GM21825 (cell line): ENCODE measurements around the gene RNASE13.
"Not testable (repeated sequence)": the region's sequence is repeated elsewhere in the genome, so short reads cannot be mapped to it uniquely, and the experiment has no call there.

ENCODE experiments used
- ATAC-seq: cut with Tn5 transposase; IDR thresholded peaks from one replicate; pipeline ENCODE4 v1.9.1; 2021; ENCODE audit warnings: mild to moderate bottlenecking, moderate library complexity; ENCODE audit not compliant: unreplicated experiment

RNASE13 gene

GRCh38 chr14:21023817-21024584 lies 10.6 kb downstream of the RNASE13 start:
- no peak for ATAC-seq

DNA sequence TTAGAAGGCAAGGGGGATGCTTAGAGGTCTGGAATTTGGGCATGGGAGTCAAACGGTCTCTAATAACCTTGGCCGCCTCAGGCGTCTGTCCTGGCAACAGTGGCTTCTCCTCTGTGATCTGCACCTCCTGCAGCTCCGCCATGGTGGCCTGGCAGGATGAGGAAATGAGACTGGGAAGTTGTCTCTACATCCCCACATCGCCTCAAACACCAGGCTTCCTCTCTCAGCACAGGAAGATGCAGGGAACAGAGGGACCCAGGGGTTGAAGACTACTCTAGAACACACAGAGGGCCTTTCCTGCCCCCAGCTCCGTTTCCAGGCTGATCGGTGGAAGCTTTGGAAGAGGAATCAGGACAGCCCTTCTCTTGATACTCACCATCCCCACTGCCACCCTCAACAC lies 11.4 kb downstream of the RNASE13 start:
- no peak for ATAC-seq

GRCh38 chr14:21022686-21023085 lies 11.9 kb downstream of the RNASE13 start:
- no peak for ATAC-seq

DNA sequence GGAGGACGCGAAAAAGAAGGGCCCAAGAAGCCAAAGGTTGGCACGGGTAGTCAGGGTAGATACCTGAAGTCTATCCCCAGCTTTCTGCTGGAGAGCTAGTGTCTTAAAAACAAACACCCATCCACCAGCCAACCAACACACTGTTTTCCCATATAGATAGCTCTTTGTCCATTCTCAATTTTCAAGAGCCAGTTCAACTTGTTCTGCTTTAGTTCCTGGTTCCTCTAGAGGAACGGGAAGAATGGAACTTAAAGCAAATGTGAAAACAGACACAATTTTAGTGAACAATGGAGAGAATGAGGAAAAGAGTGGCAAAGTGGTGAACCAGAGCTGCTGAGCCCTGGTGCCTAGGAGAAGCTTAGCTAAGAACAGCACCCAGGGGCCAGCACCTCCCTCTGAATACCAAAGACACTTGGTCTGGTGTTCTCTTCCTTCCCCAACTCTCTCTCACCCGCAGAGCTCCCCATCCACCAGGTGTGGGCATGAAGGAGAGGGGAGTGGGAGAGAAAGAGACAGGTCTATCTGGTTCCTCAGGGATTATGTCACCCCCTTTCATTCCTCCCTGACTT lies 13.5 kb downstream of the RNASE13 start:
- no peak for ATAC-seq

GRCh38 chr14:21019366-21019765 lies 15.2 kb downstream of the RNASE13 start:
- ATAC-seq: no peak

DNA sequence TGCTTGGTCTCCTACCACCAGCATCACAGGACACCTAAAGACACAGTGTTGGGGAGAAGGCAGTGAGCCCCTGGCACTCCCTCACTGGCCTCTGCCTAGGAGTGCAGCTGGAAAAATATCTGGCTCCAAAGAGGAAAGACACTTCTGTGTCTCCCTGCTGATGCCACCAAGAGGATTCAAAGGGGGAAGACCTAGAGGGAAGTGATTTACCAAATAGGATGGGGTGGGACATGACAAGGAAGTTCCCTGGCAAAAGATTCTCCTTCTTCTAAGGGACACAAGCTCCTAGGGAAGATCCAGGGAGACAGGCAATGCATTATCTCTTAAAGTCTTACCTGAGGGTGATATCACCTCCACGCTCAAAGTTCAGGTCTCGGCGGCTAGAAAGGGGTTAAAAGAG lies 15.8 kb downstream of the RNASE13 start:
- no peak for ATAC-seq

DNA sequence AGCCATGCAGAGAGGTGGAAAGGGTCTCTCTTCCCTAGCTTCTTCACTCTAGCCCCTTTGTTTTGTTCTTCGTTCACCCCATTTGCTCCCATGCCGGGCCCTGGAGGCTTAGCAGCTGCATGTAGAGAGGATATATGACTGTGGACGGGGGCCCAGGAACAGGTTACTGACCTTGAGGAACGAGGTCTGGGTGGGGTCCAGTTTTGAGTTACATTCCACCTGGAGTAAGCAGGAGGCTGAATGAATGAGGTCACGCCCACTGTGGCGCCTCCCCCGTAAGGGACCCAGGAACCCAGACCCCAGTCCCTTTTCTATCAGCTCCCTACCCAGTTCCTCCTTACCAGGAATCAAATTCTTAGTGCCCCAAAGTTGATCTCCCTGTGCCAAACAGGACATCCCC lies 16.3 kb downstream of the RNASE13 start:
- no peak for ATAC-seq

- no peak for ATAC-seq
Measured at GRCh38 chr14:21017528-21018245, 16.9 kb downstream of the RNASE13 start.

- no peak for ATAC-seq
Measured at GRCh38 chr14:21016413-21017190, 18.0 kb downstream of the RNASE13 start.

DNA sequence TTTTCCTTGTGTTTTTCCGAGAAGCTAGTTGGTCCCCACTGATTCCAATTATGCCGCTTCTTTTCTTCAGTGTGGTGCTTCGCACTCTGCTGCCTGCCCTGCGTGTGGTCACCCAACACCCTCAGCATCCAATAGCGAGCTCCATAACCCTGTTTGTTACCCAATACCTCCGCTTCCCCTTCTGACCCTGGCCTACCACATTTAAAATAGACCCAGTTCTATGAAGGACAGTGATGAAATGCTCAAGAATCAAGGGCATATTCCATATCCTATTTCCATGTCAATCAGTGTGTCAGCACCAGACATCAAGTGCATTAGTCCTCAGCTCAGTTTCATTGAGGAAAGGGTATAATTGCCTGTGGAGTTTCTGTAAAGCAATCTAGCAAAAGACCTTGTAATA lies 19.3 kb downstream of the RNASE13 start:
- no peak for ATAC-seq

- ATAC-seq: no peak
Measured at GRCh38 chr14:21014761-21015190, 19.8 kb downstream of the RNASE13 start.

DNA sequence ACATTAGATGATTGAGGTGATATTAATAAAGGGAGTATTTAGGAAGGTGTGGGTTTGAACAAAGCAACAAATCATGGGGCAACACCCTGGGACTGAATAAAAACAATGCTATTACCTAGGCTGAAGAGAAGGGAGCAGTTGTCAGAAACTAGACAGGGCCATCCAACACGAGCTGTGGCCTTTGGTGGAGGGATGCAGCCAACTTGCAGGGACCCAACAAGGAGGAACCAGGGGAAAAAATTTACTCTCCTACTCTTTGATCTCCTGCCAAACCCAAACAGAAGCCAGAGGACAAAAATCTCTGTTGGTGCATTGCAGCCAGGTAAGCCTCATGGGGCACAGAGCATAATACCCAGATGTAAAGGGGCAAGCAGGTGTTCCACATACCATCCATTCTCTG lies 23.5 kb downstream of the RNASE13 start:
- ATAC-seq: no peak

GRCh38 chr14:21009721-21010120 lies 24.9 kb downstream of the RNASE13 start:
- ATAC-seq: not testable (repeated sequence)

- ATAC-seq: no peak
Measured at GRCh38 chr14:21003788-21004346, 30.7 kb downstream of the RNASE13 start.

GRCh38 chr14:21001218-21001617 lies 33.4 kb downstream of the RNASE13 start:
- no peak for ATAC-seq

- ATAC-seq: no peak
Measured at GRCh38 chr14:20999591-20999990, 35.0 kb downstream of the RNASE13 start.

- ATAC-seq: no peak
Measured at GRCh38 chr14:20998674-20999366, 35.8 kb downstream of the RNASE13 start, which contains the start of gene SLC39A2. SLC39A2 (plus strand) TSS chr14:20999293; CDS start chr14:20999447, 154 bp downstream.

DNA sequence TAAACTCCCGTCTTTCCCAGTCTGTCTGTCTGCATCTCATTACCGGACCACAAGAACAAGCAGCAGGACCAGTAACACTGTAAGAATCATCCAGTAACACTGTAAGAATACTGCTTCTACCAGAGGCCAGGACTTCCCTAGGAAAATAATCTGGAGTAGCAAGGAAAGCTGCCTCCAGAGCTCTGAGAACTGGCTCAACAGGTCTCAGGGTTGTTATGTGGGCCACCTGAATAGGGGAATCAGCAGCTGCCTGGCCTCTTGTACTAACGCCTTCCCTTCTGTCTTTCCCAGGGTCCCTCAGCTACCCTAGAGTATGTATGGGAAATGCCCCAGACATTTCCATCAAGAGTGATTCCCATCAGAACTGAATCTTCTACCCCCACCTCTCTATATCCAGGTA lies 36.5 kb downstream of the RNASE13 start:
- ATAC-seq: no peak

- ATAC-seq: no peak
Measured at GRCh38 chr14:20997564-20997963, 37.0 kb downstream of the RNASE13 start.

- no peak for ATAC-seq
Measured at GRCh38 chr14:20997115-20997514, 37.5 kb downstream of the RNASE13 start.
